ENCODE measurements around the gene MAPRE2.

DNA sequence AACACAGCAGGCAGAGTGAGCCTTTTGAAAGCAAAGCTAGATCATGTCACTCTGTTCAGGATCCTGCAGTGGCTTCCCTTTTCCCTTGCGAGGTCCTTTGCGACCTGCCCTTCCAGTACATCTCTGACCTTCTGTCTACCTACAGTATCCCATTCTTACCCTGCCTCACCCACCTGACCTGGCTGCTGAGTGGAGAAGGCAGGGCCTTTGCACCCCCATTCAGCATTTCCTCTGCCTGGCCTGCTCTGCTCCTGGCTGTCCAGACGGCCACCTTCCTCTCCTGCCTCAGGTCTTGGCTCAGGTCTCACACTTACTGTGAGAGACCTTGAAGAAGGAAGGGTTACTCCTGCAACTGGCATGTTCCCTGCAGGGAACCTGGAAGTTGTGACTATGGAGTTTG is 77.4 kb downstream of the MAPRE2 start:
- TF ChIP-seq, protein P1, sequence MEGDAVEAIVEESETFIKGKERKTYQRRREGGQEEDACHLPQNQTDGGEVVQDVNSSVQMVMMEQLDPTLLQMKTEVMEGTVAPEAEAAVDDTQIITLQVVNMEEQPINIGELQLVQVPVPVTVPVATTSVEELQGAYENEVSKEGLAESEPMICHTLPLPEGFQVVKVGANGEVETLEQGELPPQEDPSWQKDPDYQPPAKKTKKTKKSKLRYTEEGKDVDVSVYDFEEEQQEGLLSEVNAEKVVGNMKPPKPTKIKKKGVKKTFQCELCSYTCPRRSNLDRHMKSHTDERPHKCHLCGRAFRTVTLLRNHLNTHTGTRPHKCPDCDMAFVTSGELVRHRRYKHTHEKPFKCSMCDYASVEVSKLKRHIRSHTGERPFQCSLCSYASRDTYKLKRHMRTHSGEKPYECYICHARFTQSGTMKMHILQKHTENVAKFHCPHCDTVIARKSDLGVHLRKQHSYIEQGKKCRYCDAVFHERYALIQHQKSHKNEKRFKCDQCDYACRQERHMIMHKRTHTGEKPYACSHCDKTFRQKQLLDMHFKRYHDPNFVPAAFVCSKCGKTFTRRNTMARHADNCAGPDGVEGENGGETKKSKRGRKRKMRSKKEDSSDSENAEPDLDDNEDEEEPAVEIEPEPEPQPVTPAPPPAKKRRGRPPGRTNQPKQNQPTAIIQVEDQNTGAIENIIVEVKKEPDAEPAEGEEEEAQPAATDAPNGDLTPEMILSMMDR (conservative IDR thresholded peaks at IDR 0.05; ENCODE audit: low read depth, low read length), result no peak
- no peak for TF ChIP-seq EZH2 (IDR thresholded peaks at IDR 0.05; ENCODE audit: low read length, unreplicated experiment)
